K562 (cell line): ENCODE results near the gene VWA8. TPM values are rescaled to one million over a fixed set of nuclear protein-coding genes. Genes with fewer than 3 reads are reported as not detected.

Experiments used
- ATAC-seq: fragments of 200-7000 bp; cut with Tn5 transposase; 3 replicates; pipeline ENCODE4 v1.9.1; 2020; ENCODE audit warnings: moderate library complexity
- BruUV-seq: library from RNA; stranded (reverse); fragments of 400-500 nt; replicated peaks from 2 replicates; lab custom pipeline; 2021; lab: Mats Ljungman, UMichigan
- CTCF ChIA-PET: fragments of 300-600 bp; formaldehyde crosslinking; extraction: SDS; loops from one replicate; lab custom pipeline; 2021; ENCODE audit warnings: low intra/inter-chr PET ratio; lab: Yijun Ruan, JAX
- POLR2A ChIA-PET: fragments of 300-600, 350-650 bp; sonication (Branson Sonifier 250); formaldehyde crosslinking; extraction: SDS; loops from one replicate; lab custom pipeline; 2021; ENCODE audit warnings: antibody characterized with exemption, inconsistent platforms; lab: Yijun Ruan, JAX
- DNase-seq, 4 experiments: peaks; one replicate each; pipeline versions ENCODE4 v3.0.0 to v3.0.0-alpha.2; 2011 to 2018; ENCODE audit warnings: low spot score in 3 of 4, mixed read lengths in 3 of 4; ENCODE audit errors: extremely low read depth in 1 of 4
- FAIRE-seq: peaks from 2 replicates; lab custom pipeline; 2011; peaks lifted over from hg19 to GRCh38; lab: Jason Lieb, UNC
- H2AFZ ChIP-seq: 2 replicates; pipeline ENCODE4 v1.6.0; 2011; ENCODE audit warnings: low read depth, low read length, control low read depth, inconsistent platforms
- H3K27ac ChIP-seq: fragments of 200-600 bp; 3 replicates; pipeline ENCODE4 v1.8.0; 2011; ENCODE audit warnings: low read depth, mild to moderate bottlenecking, control low read depth, inconsistent platforms, low read length, moderate library complexity, mixed read lengths; ENCODE audit errors: extremely low read depth
- H3K27me3 ChIP-seq, 2 experiments: fragments of 300-600 bp in 1 of 2; 2 replicates in 1 of 2; 3 replicates in 1 of 2; pipeline versions ENCODE4 v1.6.0 to v1.8.0; 2011; ENCODE audit warnings: inconsistent platforms in 2 of 2, low read length in 2 of 2, mild to moderate bottlenecking in 1 of 2, mixed read lengths in 1 of 2, moderate library complexity in 1 of 2; ENCODE audit not compliant: control insufficient read depth in 2 of 2, insufficient read depth in 2 of 2
- H3K36me3 ChIP-seq: fragments of 300-600 bp; 3 replicates; pipeline ENCODE4 v1.8.0; 2011; ENCODE audit warnings: mild to moderate bottlenecking, low read length, inconsistent platforms; ENCODE audit not compliant: control insufficient read depth, insufficient read depth
- H3K4me1 ChIP-seq, 2 experiments: fragments of 200-600 bp in 1 of 2; replicated peaks in 1 of 2; 2 replicates in 1 of 2; 3 replicates in 1 of 2; pipeline versions ENCODE4 v1.5.1 to v1.8.0; 2011; ENCODE audit warnings: inconsistent platforms in 2 of 2, low read length in 2 of 2, mild to moderate bottlenecking in 1 of 2, mixed read lengths in 1 of 2, moderate library complexity in 1 of 2; ENCODE audit not compliant: control insufficient read depth in 2 of 2, insufficient read depth in 2 of 2
- H3K4me2 ChIP-seq: 2 replicates; pipeline ENCODE4 v1.6.1; 2011; ENCODE audit warnings: low read length, control low read depth, inconsistent platforms, mixed read lengths; ENCODE audit not compliant: insufficient read depth
- H3K4me3 ChIP-seq: fragments of 200-600 bp; sonication (generic), shearing (Covaris generic); 2 replicates; pipeline ENCODE4 v1.5.1; 2016; ENCODE audit warnings: control low read depth, inconsistent platforms
- H3K79me2 ChIP-seq: fragments of 200-600 bp; 3 replicates; pipeline ENCODE4 v1.8.0; 2011; ENCODE audit warnings: low read length, inconsistent platforms; ENCODE audit not compliant: control insufficient read depth, insufficient read depth
- H3K9ac ChIP-seq, 2 experiments: 2 replicates each; pipeline versions ENCODE4 v1.6.0 to v1.6.1; 2011; ENCODE audit warnings: low read depth in 2 of 2, low read length in 2 of 2, control low read depth in 1 of 2, inconsistent platforms in 1 of 2, mild to moderate bottlenecking in 1 of 2, mixed read lengths in 1 of 2; ENCODE audit not compliant: insufficient read depth in 1 of 2
- H3K9me1 ChIP-seq: one replicate; pipeline ENCODE4 v1.6.0; 2011; ENCODE audit warnings: inconsistent platforms, mild to moderate bottlenecking, low read length, moderate library complexity; ENCODE audit not compliant: control insufficient read depth, insufficient read depth
- H3K9me3 ChIP-seq: replicated peaks from 2 replicates; pipeline ENCODE4 v1.5.1; 2011; ENCODE audit warnings: low read depth, low read length, inconsistent platforms; ENCODE audit not compliant: control insufficient read depth, insufficient read depth
- H4K20me1 ChIP-seq: replicated peaks from 2 replicates; pipeline ENCODE4 v1.6.1; 2011; ENCODE audit warnings: low read length, inconsistent platforms, mixed read lengths; ENCODE audit not compliant: control insufficient read depth, insufficient read depth
- ADNP ChIP-seq: fragments of 200-800 bp; sonication (Bioruptor generic); IDR thresholded peaks from 2 replicates; pipeline ENCODE4 v1.6.1; 2016; ENCODE audit warnings: missing genetic modification characterization, missing compliant biosample characterization
- BCLAF1 ChIP-seq, 2 experiments: fragments of 450-650 bp in 1 of 2; IDR thresholded peaks; 2 replicates each; pipeline ENCODE4 v1.6.1; 2011 to 2017; ENCODE audit warnings: low read depth in 2 of 2, antibody characterized with exemption in 1 of 2, borderline replicate concordance in 1 of 2, low read length in 1 of 2, mild to moderate bottlenecking in 1 of 2, mixed read lengths in 1 of 2; ENCODE audit not compliant: control insufficient read depth in 1 of 2
- E2F6 ChIP-seq, 2 experiments: IDR thresholded peaks; 2 replicates each; pipeline ENCODE4 v1.6.1; 2011; ENCODE audit warnings: borderline replicate concordance in 1 of 2, control low read depth in 1 of 2, low read depth in 1 of 2, low read length in 1 of 2, mild to moderate bottlenecking in 1 of 2, mixed read lengths in 1 of 2, moderate library complexity in 1 of 2; ENCODE audit not compliant: insufficient read depth in 1 of 2, insufficient read length in 1 of 2, poor library complexity in 1 of 2, severe bottlenecking in 1 of 2; ENCODE audit errors: extremely low read depth in 1 of 2
- HMGN3 ChIP-seq: IDR thresholded peaks from 2 replicates; pipeline ENCODE4 v1.6.1; 2011; ENCODE audit warnings: borderline replicate concordance, low read depth, mild to moderate bottlenecking, mixed read lengths, low read length; ENCODE audit not compliant: insufficient read length; ENCODE audit errors: extremely low read depth
- LCOR ChIP-seq: sonication (generic); formaldehyde crosslinking; IDR thresholded peaks from 2 replicates; pipeline ENCODE4 v1.8.0; 2022; ENCODE audit warnings: mild to moderate bottlenecking, missing genetic modification reagents
- MAFF ChIP-seq: IDR thresholded peaks from 2 replicates; pipeline ENCODE4 v1.6.1; 2012; ENCODE audit warnings: low read length, improper control_type of control experiment
- PML ChIP-seq: IDR thresholded peaks from 2 replicates; pipeline ENCODE4 v1.6.1; 2012; ENCODE audit warnings: low read length, inconsistent platforms
- POLR3G ChIP-seq: IDR thresholded peaks from 2 replicates; pipeline ENCODE4 v1.6.1; 2011; ENCODE audit not compliant: insufficient read length, insufficient replicate concordance; ENCODE audit errors: extremely low read depth
- SLC30A9 ChIP-seq: fragments of 250-450 bp; sonication (Bioruptor Pico); IDR thresholded peaks from 2 replicates; pipeline ENCODE4 v1.8.0; 2022; ENCODE audit warnings: mild to moderate bottlenecking, moderate library complexity
- SRF ChIP-seq, 2 experiments: fragments of 250-450, 450-650 bp in 1 of 2; sonication (Bioruptor Pico) in 1 of 2; sonication (generic) in 1 of 2; formaldehyde crosslinking; IDR thresholded peaks; 2 replicates each; pipeline versions ENCODE4 v1.5.0 to v1.5.1; 2020 to 2022; ENCODE audit warnings: mild to moderate bottlenecking in 1 of 2, missing genetic modification reagents in 1 of 2
- THRAP3 ChIP-seq: fragments of 450-650 bp; IDR thresholded peaks from 2 replicates; pipeline ENCODE4 v1.6.1; 2016; ENCODE audit warnings: mild to moderate bottlenecking, inconsistent platforms, borderline replicate concordance
- ZBTB26 ChIP-seq: fragments of 450-650 bp; formaldehyde crosslinking; IDR thresholded peaks from 2 replicates; pipeline ENCODE4 v1.4.0; 2022; ENCODE audit warnings: missing genetic modification characterization
- ZNF143 ChIP-seq: sonication (generic); formaldehyde crosslinking; IDR thresholded peaks from 2 replicates; pipeline ENCODE4 v1.9.0; 2022; ENCODE audit warnings: mild to moderate bottlenecking, missing genetic modification reagents
- ZNF589 ChIP-seq: fragments of 200-800 bp; sonication (Bioruptor generic); IDR thresholded peaks from 2 replicates; pipeline ENCODE4 v1.6.1; 2016; ENCODE audit warnings: low read depth, missing genetic modification characterization, missing compliant biosample characterization
- WGBS: fragments of 100-300 bp; shearing (Covaris generic); methylation state at CpG from one replicate; pipeline ENCODE4 v1.1.6; 2016; ENCODE audit warnings: low coverage, mixed read lengths; ENCODE audit not compliant: insufficient coverage; ENCODE audit errors: missing lambda C conversion rate; 5-methylcytosine and 5-hydroxymethylcytosine counted together
- in situ Hi-C: fragments of 300-500 bp; cut with MboI; formaldehyde crosslinking; loops from 4 replicates; pipeline ENCODE4 v1.15.0; 2018; ENCODE audit warnings: inconsistent platforms, mixed read lengths
- intact Hi-C: fragments of 100-400 bp; cut with micrococcal nuclease; formaldehyde crosslinking; loops from 2 replicates; pipeline ENCODE4 v1.14.2; 2022
- polyA plus RNA-seq, 8 experiments: library from polyadenylated mRNA; depleted of rRNA in 4 of 8; stranded (reverse) in 5 of 8; unstranded in 3 of 8; fragments of >200 nt; fragmentation: Nextera tagmentation in 2 of 8; fragmentation: Illumina TruSeq in 1 of 8; extraction: Ambion mirVana in 2 of 8; extraction: Trizol in 1 of 8; gene quantifications; 2 replicates each; pipeline versions ENCODE4 v1.2.1 to v1.2.3, GENCODE V29; 2011 to 2014; ENCODE audit warnings: inconsistent platforms in 1 of 8, missing spikeins in 1 of 8
- total RNA-seq, 7 experiments: library from RNA; depleted of rRNA in 6 of 7; stranded (reverse); fragments of >200 nt in 6 of 7; fragmentation: Illumina TruSeq in 2 of 7; extraction: Trizol in 2 of 7; gene quantifications; 2 replicates each; pipeline versions ENCODE4 v1.2.1 to v1.2.3, GENCODE V29; 2011 to 2021; ENCODE audit warnings: low replicate concordance in 1 of 7

VWA8 gene
- total and polyA plus RNA-seq, 9 of the 15 experiments (the other 6 are each of a cell fraction or from before 2014, with no cell fraction given): 2.1 to 18.5 (median 13.3) TPM

GRCh38 chr13:41995946-41996345, 35.0 kb upstream of the VWA8 start:
- Histone ChIP-seq H3K4me3 (no peak overlapping the region), H3K27me3 (no peaks in the 10 kb centered on the region; a peak in 1 of 5 replicates), H3K27ac (peak overlapping the region; percentile 32), H3K4me2 (0 out of 2 replicates have a peak overlapping the region, but pooled peaks have one; percentile 1), H2AFZ (no peak overlapping the region), H3K9ac (no peak overlapping the region), H3K9me1 (no peaks in the 10 kb centered on the region), H3K9me3 (no peaks in the 10 kb centered on the region), H3K4me1 (peaks cover 0 to 9% of the 10 kb centered on the region in 2 experiments; a peak in 2 of 5 replicates), H3K79me2 (no peaks in the 10 kb centered on the region), H3K36me3 (no peaks in the 10 kb centered on the region), H4K20me1 (no peaks in the 10 kb centered on the region)
- ChIA-PET CTCF (interaction anchor here (0.6 kb wide), 1 partner anchor 328 kb away, joined by 3 read pairs; no protein-coding TSS in a partner anchor), POLR2A (no interaction called here)
- no TSS peak for BruUV-seq
- 2% methylated on average over 5 of the region's 5 CpGs for WGBS
- peak; percentile 98 for ATAC-seq
- peak; percentile 68 to 88 (median 75) for DNase-seq
- in situ Hi-C loops (no loop called here), intact Hi-C loops (loop anchor here (5.0 kb wide), 1 partner anchor 46 kb away; no protein-coding TSS in a partner anchor)
- peak; percentile 99 for FAIRE-seq
- TF ChIP-seq E2F6 (IDR thresholded peaks at IDR 0.05; ENCODE audit: borderline replicate concordance in 1 of 2, extremely low read depth in 1 of 2, insufficient read depth in 1 of 2, insufficient read length in 1 of 2, low read depth in 1 of 2, low read length in 1 of 2, poor library complexity in 1 of 2, severe bottlenecking in 1 of 2) (no peak), SLC30A9 (CRISPR knock-in tag) (no peak), ZBTB26 (CRISPR knock-in tag) (no peak), THRAP3 (no peak), BCLAF1 (IDR thresholded peaks at IDR 0.05; ENCODE audit: borderline replicate concordance in 1 of 2, control insufficient read depth in 1 of 2, low read depth in 2 of 2, low read length in 1 of 2) (no peak), POLR3G (no peak), SRF (CRISPR knock-in tag; IDR thresholded peaks at IDR 0.05) (peak; percentile 93 to 99), MAFF (peak; percentile 85; the same call in 1 of the 2 replicates), LCOR (peak; percentile 87; the same call in 1 of the 2 replicates), ZNF143 (CRISPR knock-in tag) (no peak), PML (peak; percentile 67), ZNF589 (CRISPR knock-in tag) (no peak), HMGN3 (peak; percentile 67), ADNP (tag) (0 out of 2 replicates have a peak, but pooled peaks have one; percentile 9)
